ENCODE data around the gene GMPPA.
A peak's percentile ranks its signal among the peaks of the same experiment; 100 is the strongest.

The GMPPA gene

DNA sequence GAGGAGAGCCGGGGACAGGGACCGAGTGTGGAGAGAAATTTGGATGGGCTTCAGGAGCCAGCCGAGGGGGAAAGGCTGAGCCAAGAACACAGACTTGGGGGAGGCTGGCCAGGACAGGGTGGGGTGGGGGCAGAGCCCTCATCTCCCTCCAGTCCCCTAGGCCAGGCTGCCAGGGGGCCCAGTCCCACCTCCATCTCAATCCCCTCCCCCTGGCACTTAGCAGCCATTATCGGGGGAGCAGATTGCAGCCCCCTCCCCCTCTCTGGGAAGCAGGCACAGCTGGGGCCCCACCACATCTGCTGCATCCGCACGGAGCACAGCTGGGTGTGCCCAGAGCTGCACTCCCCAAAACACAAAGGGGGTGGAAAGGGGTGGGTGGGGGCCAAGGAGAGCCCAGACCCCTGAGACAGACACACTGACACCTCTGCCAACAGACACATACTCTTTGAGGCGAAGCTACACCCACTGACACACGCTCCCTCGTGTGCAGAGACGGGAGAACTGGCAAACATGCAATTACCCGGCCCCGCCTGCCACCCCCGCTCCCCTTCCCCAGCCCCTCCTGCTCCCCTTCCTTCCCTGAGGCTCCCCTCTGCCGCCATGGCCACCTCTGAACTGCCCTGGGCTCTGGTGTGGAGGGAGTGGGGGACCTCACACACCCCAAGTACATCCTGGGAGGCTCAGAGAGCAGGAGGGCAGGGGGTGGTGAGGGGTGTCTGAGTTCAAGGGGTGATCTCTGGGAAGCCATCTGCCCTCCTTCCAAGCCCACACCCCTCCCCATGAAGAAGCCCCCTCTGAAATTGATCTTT lies 10.5 kb downstream of the GMPPA start:
- no peaks in the 10 kb centered on the region for H3K9me3 ChIP-seq (ENCODE audit: control insufficient read depth in 1 of 2, low read length in 2 of 2)
- H3K4me3 ChIP-seq (ENCODE audit: low read depth in 1 of 2, low read length in 2 of 2), result peak overlapping the region in 1 of 2 donors; percentile 44
- peaks cover 0 to 21% of the 10 kb centered on the region in 2 donors for H3K4me1 ChIP-seq (ENCODE audit: control insufficient read depth in 1 of 2, insufficient read depth in 2 of 2, low read length in 2 of 2)
- peaks cover 24% of the 10 kb centered on the region for H3K27me3 ChIP-seq (ENCODE audit: low read depth, low read length)
- no peak overlapping the region for H3K27ac ChIP-seq (ENCODE audit: low read length)
- H3K36me3 ChIP-seq (ENCODE audit: control insufficient read depth in 1 of 2, insufficient read depth in 2 of 2, low read length in 2 of 2), result peaks cover 24 to 32% of the 10 kb centered on the region in 2 donors

DNA sequence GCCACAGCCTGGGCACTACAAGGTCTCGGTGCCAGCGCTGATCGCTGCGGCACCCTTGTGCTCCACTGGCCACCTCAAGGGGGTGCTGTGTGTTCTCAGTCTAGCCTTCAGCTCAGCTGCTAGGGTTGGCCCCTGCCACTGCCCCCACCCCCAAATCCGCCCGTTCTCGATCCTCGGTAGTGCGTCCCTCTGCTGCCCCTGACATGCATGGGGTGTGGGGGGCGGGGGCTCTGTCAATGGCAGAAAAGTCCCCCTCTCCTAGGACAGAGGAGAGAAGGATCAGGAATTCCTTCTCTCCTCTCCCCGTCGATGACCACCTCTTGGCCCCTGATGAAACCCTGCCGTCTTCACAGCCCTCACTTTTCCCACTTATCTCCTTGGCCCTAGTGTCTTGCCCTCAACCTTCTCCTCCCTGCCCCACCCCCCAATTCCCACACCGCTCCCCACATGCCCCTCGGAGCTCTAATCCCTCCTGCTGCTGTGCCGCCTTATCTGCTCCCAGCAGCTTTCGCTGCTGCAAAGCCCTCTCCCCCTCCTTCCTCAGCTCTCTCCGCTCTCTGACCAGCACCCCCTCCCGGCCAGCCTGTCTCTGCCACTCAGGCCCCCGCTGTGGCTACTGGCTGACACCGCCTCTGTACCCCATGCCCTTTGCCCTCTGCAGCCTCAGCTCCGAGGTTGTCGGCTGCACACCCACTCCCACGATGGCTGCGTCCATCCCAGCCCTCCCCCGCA lies 11.3 kb downstream of the GMPPA start:
- peaks cover 0 to 21% of the 10 kb centered on the region in 2 donors for H3K4me1 ChIP-seq (ENCODE audit: control insufficient read depth in 1 of 2, insufficient read depth in 2 of 2, low read length in 2 of 2)
- H3K4me3 ChIP-seq (ENCODE audit: low read depth in 1 of 2, low read length in 2 of 2), result peak overlapping the region; percentile 16 to 44
- no peaks in the 10 kb centered on the region for H3K9me3 ChIP-seq (ENCODE audit: control insufficient read depth in 1 of 2, low read length in 2 of 2)
- H3K27me3 ChIP-seq (ENCODE audit: low read depth, low read length), result peaks cover 31% of the 10 kb centered on the region
- H3K36me3 ChIP-seq (ENCODE audit: control insufficient read depth in 1 of 2, insufficient read depth in 2 of 2, low read length in 2 of 2), result peaks cover 17 to 25% of the 10 kb centered on the region in 2 donors
- H3K27ac ChIP-seq (ENCODE audit: low read length), result no peak overlapping the region

GRCh38 chr2:219510512-219511135 lies 11.9 kb downstream of the GMPPA start:
- Histone ChIP-seq H3K27ac (ENCODE audit: low read length) (no peak overlapping the region), H3K36me3 (ENCODE audit: control insufficient read depth in 1 of 2, insufficient read depth in 2 of 2, low read length in 2 of 2) (peaks cover 11 to 18% of the 10 kb centered on the region in 2 donors), H3K9me3 (ENCODE audit: control insufficient read depth in 1 of 2, low read length in 2 of 2) (no peaks in the 10 kb centered on the region), H3K4me3 (ENCODE audit: low read depth in 1 of 2, low read length in 2 of 2) (no peak overlapping the region), H3K4me1 (ENCODE audit: control insufficient read depth in 1 of 2, insufficient read depth in 2 of 2, low read length in 2 of 2) (peaks cover 0 to 21% of the 10 kb centered on the region in 2 donors), H3K27me3 (ENCODE audit: low read depth, low read length) (peaks cover 35% of the 10 kb centered on the region)

GRCh38 chr2:219511547-219512325 lies 13.0 kb downstream of the GMPPA start:
- H3K27ac ChIP-seq (ENCODE audit: low read length), result no peak overlapping the region
- peaks cover under 1 to 7% of the 10 kb centered on the region in 2 donors for H3K36me3 ChIP-seq (ENCODE audit: control insufficient read depth in 1 of 2, insufficient read depth in 2 of 2, low read length in 2 of 2)
- peaks cover 35% of the 10 kb centered on the region for H3K27me3 ChIP-seq (ENCODE audit: low read depth, low read length)
- H3K4me1 ChIP-seq (ENCODE audit: control insufficient read depth in 1 of 2, insufficient read depth in 2 of 2, low read length in 2 of 2), result peaks cover 0 to 21% of the 10 kb centered on the region in 2 donors
- no peak overlapping the region for H3K4me3 ChIP-seq (ENCODE audit: low read depth in 1 of 2, low read length in 2 of 2)
- no peaks in the 10 kb centered on the region for H3K9me3 ChIP-seq (ENCODE audit: control insufficient read depth in 1 of 2, low read length in 2 of 2)

DNA sequence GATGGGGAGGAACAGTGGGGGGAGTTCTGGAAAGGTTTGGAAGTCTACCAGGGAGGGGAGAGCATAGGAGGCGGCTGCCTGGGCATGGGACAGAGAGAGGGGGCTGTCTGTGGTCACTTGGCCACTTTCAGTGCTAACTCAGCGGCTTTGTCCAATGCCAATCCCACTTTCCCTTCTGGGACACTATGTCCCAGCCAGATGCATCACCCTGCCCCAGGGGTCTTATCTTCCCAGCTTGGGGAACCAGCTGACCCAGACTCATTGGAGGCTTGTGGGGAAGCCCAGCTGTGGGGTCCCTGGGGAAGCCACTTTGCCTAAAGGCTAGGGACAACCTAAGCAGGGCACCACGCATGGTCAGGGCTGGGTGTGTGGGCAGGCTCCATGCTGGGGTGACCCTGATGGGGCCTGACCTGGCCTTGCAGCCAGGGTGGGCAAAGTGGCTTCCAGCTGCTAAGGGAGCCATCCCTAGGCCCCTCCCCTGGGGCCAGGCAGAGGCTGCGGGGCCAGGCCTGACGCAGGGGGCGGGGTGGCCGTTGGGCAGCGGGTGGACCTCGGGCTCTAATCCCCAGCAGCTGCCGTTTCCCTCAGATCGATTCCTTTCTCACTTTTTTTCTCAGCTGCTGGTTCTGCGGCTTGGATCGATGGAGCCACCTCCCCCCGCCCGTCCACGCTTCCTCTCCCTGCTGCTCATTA lies 14.0 kb downstream of the GMPPA start:
- peaks cover 0 to 21% of the 10 kb centered on the region in 2 donors for H3K4me1 ChIP-seq (ENCODE audit: control insufficient read depth in 1 of 2, insufficient read depth in 2 of 2, low read length in 2 of 2)
- H3K27ac ChIP-seq (ENCODE audit: low read length), result no peak overlapping the region
- no peaks in the 10 kb centered on the region for H3K36me3 ChIP-seq (ENCODE audit: control insufficient read depth in 1 of 2, insufficient read depth in 2 of 2, low read length in 2 of 2)
- H3K9me3 ChIP-seq (ENCODE audit: control insufficient read depth in 1 of 2, low read length in 2 of 2), result no peaks in the 10 kb centered on the region
- peaks cover 35% of the 10 kb centered on the region for H3K27me3 ChIP-seq (ENCODE audit: low read depth, low read length)
- H3K4me3 ChIP-seq (ENCODE audit: low read depth in 1 of 2, low read length in 2 of 2), result no peak overlapping the region

DNA sequence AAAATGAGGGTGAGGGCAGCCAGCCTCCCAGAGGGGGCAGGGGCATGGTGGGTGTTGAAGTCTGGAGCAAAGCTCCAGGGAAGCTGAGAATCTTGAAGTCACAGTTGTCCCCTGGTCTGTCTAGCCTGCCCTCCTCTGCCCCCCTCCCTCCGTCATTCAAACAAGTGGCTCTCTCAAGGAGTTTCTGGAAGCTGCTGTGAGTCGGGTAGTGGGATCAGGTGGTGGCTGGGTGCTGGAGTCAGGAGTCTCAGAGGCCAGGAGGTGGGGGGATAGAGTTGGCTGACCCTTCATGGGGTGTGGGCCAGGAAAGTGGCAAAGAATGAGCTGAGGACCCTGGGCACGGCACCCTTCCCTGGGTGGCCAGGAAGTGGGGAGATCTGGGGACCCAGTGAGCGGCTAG lies 15.1 kb downstream of the GMPPA start:
- no peak overlapping the region for H3K4me3 ChIP-seq (ENCODE audit: low read depth in 1 of 2, low read length in 2 of 2)
- H3K9me3 ChIP-seq (ENCODE audit: control insufficient read depth in 1 of 2, low read length in 2 of 2), result no peaks in the 10 kb centered on the region
- peaks cover 35% of the 10 kb centered on the region for H3K27me3 ChIP-seq (ENCODE audit: low read depth, low read length)
- H3K4me1 ChIP-seq (ENCODE audit: control insufficient read depth in 1 of 2, insufficient read depth in 2 of 2, low read length in 2 of 2), result peaks cover 0 to 17% of the 10 kb centered on the region in 2 donors
- H3K36me3 ChIP-seq (ENCODE audit: control insufficient read depth in 1 of 2, insufficient read depth in 2 of 2, low read length in 2 of 2), result no peaks in the 10 kb centered on the region
- H3K27ac ChIP-seq (ENCODE audit: low read length), result no peak overlapping the region

DNA sequence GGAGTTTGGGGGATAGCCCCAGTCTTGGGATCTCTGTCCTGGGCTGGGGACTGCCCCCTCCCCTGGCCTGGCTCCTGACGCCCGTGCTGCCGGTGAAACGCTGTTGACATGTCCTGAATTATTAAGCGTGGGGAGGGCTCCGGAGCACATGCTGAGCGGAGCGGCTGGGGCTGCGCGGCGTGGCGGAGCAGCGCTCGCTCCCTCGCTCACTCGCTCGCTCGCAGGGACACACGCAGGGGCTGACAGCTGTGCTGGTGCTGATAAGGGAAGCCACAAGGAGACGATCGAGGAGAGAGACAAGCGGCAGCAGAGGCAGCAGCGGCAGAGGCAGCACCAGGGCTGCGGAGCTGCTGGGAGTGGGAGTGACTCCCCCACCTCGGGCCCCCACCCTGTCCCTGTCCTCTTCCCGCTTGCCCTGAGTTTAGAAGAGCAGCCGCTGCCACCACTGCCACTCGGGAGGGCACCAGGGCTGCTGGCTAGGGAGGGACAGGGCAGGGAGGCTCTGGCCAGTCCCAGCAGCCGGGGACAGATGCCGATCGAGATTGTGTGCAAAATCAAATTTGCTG lies 15.6 kb downstream of the GMPPA start, which contains the start of gene ASIC4:
Gene ASIC4, plus strand, starts transcription at position 287 of the 566 bp plus-strand sequence. Its CDS starts 243 bp downstream, at position 530.
- peaks cover 0 to 13% of the 10 kb centered on the region in 2 donors for H3K4me1 ChIP-seq (ENCODE audit: control insufficient read depth in 1 of 2, insufficient read depth in 2 of 2, low read length in 2 of 2)
- H3K27me3 ChIP-seq (ENCODE audit: low read depth, low read length), result peaks cover 35% of the 10 kb centered on the region

DNA sequence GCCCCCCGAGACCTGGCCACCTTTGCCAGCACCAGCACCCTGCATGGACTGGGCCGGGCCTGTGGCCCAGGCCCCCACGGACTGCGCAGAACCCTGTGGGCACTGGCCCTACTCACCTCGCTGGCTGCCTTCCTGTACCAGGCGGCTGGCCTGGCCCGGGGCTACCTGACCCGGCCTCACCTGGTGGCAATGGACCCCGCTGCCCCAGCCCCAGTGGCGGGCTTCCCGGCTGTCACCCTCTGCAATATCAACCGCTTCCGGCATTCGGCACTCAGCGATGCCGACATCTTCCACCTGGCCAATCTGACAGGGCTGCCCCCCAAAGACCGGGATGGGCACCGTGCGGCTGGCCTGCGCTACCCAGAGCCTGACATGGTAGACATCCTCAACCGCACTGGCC lies 16.1 kb downstream of the GMPPA start:
- Histone ChIP-seq H3K27me3 (ENCODE audit: low read depth, low read length) (peaks cover 35% of the 10 kb centered on the region), H3K36me3 (ENCODE audit: control insufficient read depth in 1 of 2, insufficient read depth in 2 of 2, low read length in 2 of 2) (no peaks in the 10 kb centered on the region), H3K9me3 (ENCODE audit: control insufficient read depth in 1 of 2, low read length in 2 of 2) (no peaks in the 10 kb centered on the region), H3K4me1 (ENCODE audit: control insufficient read depth in 1 of 2, insufficient read depth in 2 of 2, low read length in 2 of 2) (peaks cover 0 to 8% of the 10 kb centered on the region in 2 donors), H3K27ac (ENCODE audit: low read length) (no peak overlapping the region), H3K4me3 (ENCODE audit: low read depth in 1 of 2, low read length in 2 of 2) (no peak overlapping the region)

More for the DNA sequence above, 15.6 kb downstream of the GMPPA start, which contains the start of gene ASIC4:
- Histone ChIP-seq H3K4me3 (ENCODE audit: low read depth in 1 of 2, low read length in 2 of 2) (no peak within 1 kb of the TSS), H3K9me3 (ENCODE audit: control insufficient read depth in 1 of 2, low read length in 2 of 2) (no peaks in the 10 kb centered on the region), H3K36me3 (ENCODE audit: control insufficient read depth in 1 of 2, insufficient read depth in 2 of 2, low read length in 2 of 2) (no peaks in the 10 kb centered on the region), H3K27ac (ENCODE audit: low read length) (no peak within 1 kb of the TSS)

GRCh38 chr2:219515874-219516629 lies 17.4 kb downstream of the GMPPA start:
- Histone ChIP-seq H3K9me3 (ENCODE audit: control insufficient read depth in 1 of 2, low read length in 2 of 2) (no peaks in the 10 kb centered on the region), H3K36me3 (ENCODE audit: control insufficient read depth in 1 of 2, insufficient read depth in 2 of 2, low read length in 2 of 2) (no peaks in the 10 kb centered on the region), H3K27me3 (ENCODE audit: low read depth, low read length) (peaks cover 38% of the 10 kb centered on the region), H3K27ac (ENCODE audit: low read length) (no peak overlapping the region), H3K4me1 (ENCODE audit: control insufficient read depth in 1 of 2, insufficient read depth in 2 of 2, low read length in 2 of 2) (no peaks in the 10 kb centered on the region), H3K4me3 (ENCODE audit: low read depth in 1 of 2, low read length in 2 of 2) (no peak overlapping the region)

All from muscle layer of duodenum (tissue), 2 donors.